DOHH2 (cell line): ENCODE measurements around the gene TANC1.

ENCODE experiments used
- CTCF ChIP-seq: fragments of 200-600 bp; sonication (generic); IDR thresholded peaks from one replicate; pipeline ENCODE4 v1.5.1; 2014; ENCODE audit warnings: antibody characterized with exemption, mild to moderate bottlenecking, low read depth, low read length; ENCODE audit not compliant: poor library complexity, severe bottlenecking
- EZH2phosphoT487 ChIP-seq: fragments of 200-600 bp; sonication (generic); IDR thresholded peaks from 2 replicates; pipeline ENCODE4 v1.6.1; 2017; ENCODE audit warnings: borderline replicate concordance, mild to moderate bottlenecking, antibody characterized with exemption, low read length, moderate library complexity, mixed read lengths

DNA sequence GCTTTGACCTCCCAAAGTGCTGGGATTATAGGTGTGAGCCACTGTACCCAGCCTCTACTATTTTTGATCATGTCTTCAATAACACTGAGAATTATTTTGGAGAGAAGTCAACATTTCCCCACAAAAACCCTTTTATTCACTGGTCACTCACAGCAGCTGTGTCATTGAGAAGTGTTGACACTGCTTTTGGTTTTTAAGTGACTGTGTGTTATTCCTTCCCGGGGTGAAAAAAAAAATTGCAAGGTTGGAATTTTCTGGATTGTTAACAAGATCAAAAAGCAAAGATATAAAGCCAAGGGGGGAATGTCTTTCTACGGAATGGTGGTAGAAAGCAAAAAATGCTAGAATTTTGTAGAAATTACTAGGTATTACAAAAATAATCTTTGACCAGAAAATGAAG lies 61.5 kb downstream of the TANC1 start:
- TF ChIP-seq CTCF (no peak), EZH2phosphoT487 (no peak)
